Kidney (tissue), 14 donors: ENCODE data around the gene OR2T10. TPM values are rescaled to one million over a fixed set of nuclear protein-coding genes. Genes with fewer than 3 reads are reported as not detected.

ENCODE experiments used
- DNase-seq, 5 donors: peaks; one replicate each; pipeline ENCODE4 v3.0.0-alpha.2; 2013 to 2020
- FAIRE-seq: peaks from 2 replicates; lab custom pipeline; 2012; peaks lifted over from hg19 to GRCh38; lab: Jason Lieb, UNC
- H3K27ac ChIP-seq, 2 donors: one replicate each; pipeline ENCODE4 v1.7.0; 2013; ENCODE audit warnings: low read depth in 2 of 2, low read length in 2 of 2, inconsistent platforms in 1 of 2
- H3K27me3 ChIP-seq: one replicate; pipeline ENCODE4 v1.7.1; 2013; ENCODE audit warnings: low read length, inconsistent platforms; ENCODE audit not compliant: control insufficient read depth, insufficient read depth
- H3K36me3 ChIP-seq, 3 donors: one replicate each; pipeline versions ENCODE4 v1.7.0 to v1.7.1; 2013; ENCODE audit warnings: low read length in 3 of 3, control low read depth in 1 of 3, inconsistent platforms in 1 of 3; ENCODE audit not compliant: insufficient read depth in 3 of 3, control insufficient read depth in 2 of 3
- H3K4me1 ChIP-seq, 3 donors: one replicate each; pipeline versions ENCODE4 v1.7.0 to v1.7.1; 2013; ENCODE audit warnings: low read length in 3 of 3, inconsistent platforms in 1 of 3, low read depth in 1 of 3; ENCODE audit not compliant: control insufficient read depth in 2 of 3, insufficient read depth in 2 of 3
- H3K4me3 ChIP-seq, 3 donors: one replicate each; pipeline versions ENCODE4 v1.7.0 to v1.8.1; 2013; ENCODE audit warnings: low read length in 3 of 3, control low read depth in 1 of 3, inconsistent platforms in 1 of 3
- H3K9ac ChIP-seq, 3 donors: one replicate each; pipeline versions ENCODE4 v1.7.0 to v1.7.1; 2013; ENCODE audit warnings: low read length in 3 of 3, control low read depth in 1 of 3, inconsistent platforms in 1 of 3
- H3K9me3 ChIP-seq, 3 donors: one replicate each; pipeline versions ENCODE4 v1.7.0 to v1.7.1; 2013; ENCODE audit warnings: low read length in 3 of 3, control low read depth in 1 of 3, inconsistent platforms in 1 of 3; ENCODE audit not compliant: control insufficient read depth in 2 of 3, insufficient read depth in 1 of 3
- intact Hi-C: fragments of 100-400 bp; cut with DNase I; formaldehyde crosslinking; loops from one replicate; pipeline ENCODE4 v1.11.1; 2022
- polyA plus RNA-seq: library from polyadenylated mRNA; stranded (reverse); fragments of 350-450 nt; fragmentation: Illumina TruSeq; extraction: RNeasy Lipid Tissue Mini Kit (QIAGEN cat#74804); gene quantifications from one replicate; pipeline ENCODE4 v1.2.3, GENCODE V29; 2014; ENCODE audit warnings: low read depth, low replicate concordance; ENCODE audit not compliant: insufficient read depth
- total RNA-seq: library from RNA; stranded (reverse); fragmentation: NEBNext Ultra II Directional; extraction: Animal tissue kit (Norgen Biotek cat#: 25700); gene quantifications from one replicate; pipeline ENCODE4 v1.2.1, GENCODE V29; 2021
- TF ChIP-seq, protein P1 (sequence below): IDR thresholded peaks from 3 replicates; pipeline ENCODE4 v1.5.1; 2012; ENCODE audit warnings: mild to moderate bottlenecking, moderate library complexity, borderline replicate concordance; ENCODE audit not compliant: insufficient read depth; ENCODE audit errors: extremely low read depth
- donor health status: control.
- donor health status: control.
- donor health status: control.
- donor health status: control.
- donor health status: control.
- donor health status: DM: yes; HTN: yes; CAD: no.
- donor health status: Normal renal cell carcinoma (clear cell type).

OR2T10 gene
- total and polyA plus RNA-seq, 2 donors from 2014 or later, result 0.41 to 1.1 TPM

DNA sequence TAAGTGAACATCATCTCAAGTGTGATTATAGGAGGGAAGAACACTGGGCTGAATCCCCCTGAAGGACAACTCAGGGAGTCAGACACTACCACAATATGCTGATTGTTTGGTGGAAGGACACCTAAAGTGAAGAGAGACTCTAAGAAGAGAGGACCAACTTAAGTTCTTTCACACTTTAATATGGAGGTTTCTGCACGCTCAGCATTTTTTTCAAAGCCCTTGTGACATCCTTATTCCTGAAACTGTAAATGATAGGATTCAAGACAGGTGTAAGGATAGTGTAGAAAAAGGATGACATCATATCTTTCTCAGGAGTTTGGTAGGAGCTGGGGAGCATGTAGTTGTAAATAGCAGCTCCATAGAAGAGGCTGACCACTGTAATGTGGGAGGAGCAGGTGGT lies 4.8 kb downstream of the OR2T10 start:
- DNase-seq (no peak), FAIRE-seq (no peak)
- intact Hi-C loops, result no loop called here
- no peaks in the 10 kb centered on the region for H3K27me3 ChIP-seq
- no peak overlapping the region for H3K27ac ChIP-seq
- TF ChIP-seq, protein P1, sequence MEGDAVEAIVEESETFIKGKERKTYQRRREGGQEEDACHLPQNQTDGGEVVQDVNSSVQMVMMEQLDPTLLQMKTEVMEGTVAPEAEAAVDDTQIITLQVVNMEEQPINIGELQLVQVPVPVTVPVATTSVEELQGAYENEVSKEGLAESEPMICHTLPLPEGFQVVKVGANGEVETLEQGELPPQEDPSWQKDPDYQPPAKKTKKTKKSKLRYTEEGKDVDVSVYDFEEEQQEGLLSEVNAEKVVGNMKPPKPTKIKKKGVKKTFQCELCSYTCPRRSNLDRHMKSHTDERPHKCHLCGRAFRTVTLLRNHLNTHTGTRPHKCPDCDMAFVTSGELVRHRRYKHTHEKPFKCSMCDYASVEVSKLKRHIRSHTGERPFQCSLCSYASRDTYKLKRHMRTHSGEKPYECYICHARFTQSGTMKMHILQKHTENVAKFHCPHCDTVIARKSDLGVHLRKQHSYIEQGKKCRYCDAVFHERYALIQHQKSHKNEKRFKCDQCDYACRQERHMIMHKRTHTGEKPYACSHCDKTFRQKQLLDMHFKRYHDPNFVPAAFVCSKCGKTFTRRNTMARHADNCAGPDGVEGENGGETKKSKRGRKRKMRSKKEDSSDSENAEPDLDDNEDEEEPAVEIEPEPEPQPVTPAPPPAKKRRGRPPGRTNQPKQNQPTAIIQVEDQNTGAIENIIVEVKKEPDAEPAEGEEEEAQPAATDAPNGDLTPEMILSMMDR, result no peak
- H3K9ac ChIP-seq, result no peak overlapping the region
- H3K9me3 ChIP-seq, result no peaks in the 10 kb centered on the region
- H3K4me3 ChIP-seq, result no peak overlapping the region
- H3K36me3 ChIP-seq, result no peaks in the 10 kb centered on the region
- no peaks in the 10 kb centered on the region for H3K4me1 ChIP-seq

DNA sequence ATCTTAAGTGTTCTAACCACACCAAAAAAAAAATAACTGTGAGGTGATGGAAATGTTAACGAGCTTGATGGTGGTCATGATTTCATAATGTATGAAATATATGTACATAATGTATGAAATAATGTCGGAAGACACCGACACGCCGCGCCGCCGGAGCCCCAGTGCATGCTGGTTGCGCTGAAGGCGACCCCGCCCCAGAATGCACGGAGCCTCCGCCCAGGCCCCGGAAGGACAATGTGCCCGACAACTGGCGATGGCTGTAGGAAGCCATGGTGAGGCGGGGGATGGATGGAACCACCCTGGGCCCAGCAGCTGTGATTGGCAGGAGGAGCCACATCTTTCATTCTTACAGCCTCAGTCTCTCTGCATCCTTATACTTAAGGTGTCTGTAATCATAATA lies 7.4 kb downstream of the OR2T10 start:
- DNase-seq, result no peak
- intact Hi-C loops, result no loop called here
- Histone ChIP-seq H3K9ac (no peak overlapping the region), H3K36me3 (no peaks in the 10 kb centered on the region), H3K27me3 (no peaks in the 10 kb centered on the region), H3K4me3 (no peak overlapping the region), H3K9me3 (no peaks in the 10 kb centered on the region), H3K4me1 (no peaks in the 10 kb centered on the region), H3K27ac (no peak overlapping the region)
- FAIRE-seq, result no peak
- TF ChIP-seq, protein P1, result no peak

DNA sequence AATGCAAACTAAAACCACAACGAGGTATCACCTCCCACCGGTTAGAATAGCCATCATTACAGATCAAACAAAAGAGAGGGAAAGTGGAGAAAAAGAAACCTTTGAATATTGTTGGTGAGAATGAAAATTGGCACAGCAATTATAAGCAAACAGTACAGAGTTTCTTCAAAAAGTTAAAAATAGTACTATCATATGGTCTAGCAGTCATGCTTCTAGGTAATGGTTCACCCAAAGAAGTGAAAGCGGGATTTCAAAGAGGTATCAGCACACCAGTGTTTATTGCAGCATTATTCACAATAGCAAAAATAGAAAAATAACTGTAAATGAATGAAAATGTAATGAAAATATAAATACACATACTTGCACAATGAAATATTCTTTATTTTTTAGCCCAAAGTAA lies 8.2 kb downstream of the OR2T10 start:
- Histone ChIP-seq H3K9me3 (no peaks in the 10 kb centered on the region), H3K9ac (no peak overlapping the region), H3K27me3 (no peaks in the 10 kb centered on the region), H3K36me3 (no peaks in the 10 kb centered on the region), H3K4me1 (no peaks in the 10 kb centered on the region), H3K4me3 (no peak overlapping the region), H3K27ac (no peak overlapping the region)
- TF ChIP-seq, protein P1, result no peak
- FAIRE-seq (no peak), DNase-seq (no peak)
- intact Hi-C loops, result no loop called here

DNA sequence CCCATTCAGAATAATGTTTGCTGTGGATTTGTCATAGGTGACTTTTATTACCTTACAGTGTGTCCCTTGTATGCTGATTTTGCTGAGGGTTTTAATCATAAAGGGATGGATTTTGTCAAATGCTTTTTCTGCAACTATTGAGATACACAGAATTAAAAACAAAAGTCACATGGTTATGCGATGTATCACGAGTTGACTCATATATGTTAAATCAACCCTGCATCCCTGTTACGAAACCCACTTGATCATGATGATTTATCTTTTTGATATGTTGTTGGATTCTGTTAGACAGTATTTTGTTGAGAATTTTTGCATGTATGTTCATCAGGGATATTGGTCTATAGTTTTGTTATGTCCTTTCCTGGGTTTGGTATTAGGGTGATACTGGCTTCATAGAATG lies 12.2 kb downstream of the OR2T10 start:
- FAIRE-seq, result no peak
- no peak overlapping the region for H3K27ac ChIP-seq
- intact Hi-C loops, result no loop called here

More for the DNA sequence above, 12.2 kb downstream of the OR2T10 start:
- Histone ChIP-seq H3K27me3 (no peaks in the 10 kb centered on the region), H3K4me3 (no peak overlapping the region), H3K9me3 (no peaks in the 10 kb centered on the region), H3K4me1 (no peaks in the 10 kb centered on the region), H3K9ac (no peak overlapping the region), H3K36me3 (no peaks in the 10 kb centered on the region)
- no peak for DNase-seq
- TF ChIP-seq, protein P1, result no peak
